Measurements from ENCODE around the gene HLX.
A peak's percentile ranks its signal among the peaks of the same experiment; 100 is the strongest.

HLX gene

DNA sequence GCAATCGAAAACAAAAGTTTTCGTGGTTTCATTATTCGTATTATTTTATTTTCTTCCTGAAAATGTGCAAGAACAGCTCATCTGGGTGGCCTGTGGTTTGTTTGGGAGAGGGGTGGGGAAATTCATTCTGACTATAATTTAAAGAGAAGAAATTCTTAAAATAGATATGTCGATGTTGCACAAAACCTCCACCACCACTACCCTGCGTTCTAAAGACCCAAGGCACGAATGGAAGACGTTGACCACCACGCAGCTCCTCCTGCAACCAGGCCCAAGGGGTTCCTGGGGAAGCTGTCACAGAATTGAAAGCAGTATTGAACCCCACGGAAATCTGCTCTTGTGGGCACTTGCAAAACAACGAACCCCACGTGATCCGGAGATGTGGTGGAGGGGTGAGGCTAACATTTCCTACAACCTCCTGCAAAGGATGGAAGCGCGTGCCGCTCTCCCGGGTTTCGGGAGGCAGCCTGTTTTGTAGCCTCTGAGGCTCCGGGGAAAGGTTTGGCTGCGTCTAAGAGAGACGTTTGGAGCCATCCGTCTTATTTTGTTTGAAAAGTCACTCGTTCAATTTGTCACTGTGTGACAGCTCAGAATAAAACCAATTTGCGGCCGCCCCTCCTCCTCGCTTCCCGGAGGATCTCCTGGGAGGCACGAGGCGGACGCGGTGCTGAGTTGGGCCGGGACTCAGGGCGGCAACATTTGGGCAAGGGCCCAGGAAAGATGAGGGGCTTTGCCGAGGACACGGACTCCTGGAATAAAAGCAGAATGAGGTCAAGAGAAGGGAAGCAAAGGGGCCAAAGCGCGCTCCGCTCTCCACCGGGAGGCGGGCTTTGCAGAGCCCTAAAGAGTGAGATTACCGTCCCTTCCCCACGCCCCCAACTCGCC lies 810 bp upstream of the HLX start:
- H3K36me3 ChIP-seq, result peaks cover 20% of the 10 kb centered on the region
- TF ChIP-seq, protein P1, sequence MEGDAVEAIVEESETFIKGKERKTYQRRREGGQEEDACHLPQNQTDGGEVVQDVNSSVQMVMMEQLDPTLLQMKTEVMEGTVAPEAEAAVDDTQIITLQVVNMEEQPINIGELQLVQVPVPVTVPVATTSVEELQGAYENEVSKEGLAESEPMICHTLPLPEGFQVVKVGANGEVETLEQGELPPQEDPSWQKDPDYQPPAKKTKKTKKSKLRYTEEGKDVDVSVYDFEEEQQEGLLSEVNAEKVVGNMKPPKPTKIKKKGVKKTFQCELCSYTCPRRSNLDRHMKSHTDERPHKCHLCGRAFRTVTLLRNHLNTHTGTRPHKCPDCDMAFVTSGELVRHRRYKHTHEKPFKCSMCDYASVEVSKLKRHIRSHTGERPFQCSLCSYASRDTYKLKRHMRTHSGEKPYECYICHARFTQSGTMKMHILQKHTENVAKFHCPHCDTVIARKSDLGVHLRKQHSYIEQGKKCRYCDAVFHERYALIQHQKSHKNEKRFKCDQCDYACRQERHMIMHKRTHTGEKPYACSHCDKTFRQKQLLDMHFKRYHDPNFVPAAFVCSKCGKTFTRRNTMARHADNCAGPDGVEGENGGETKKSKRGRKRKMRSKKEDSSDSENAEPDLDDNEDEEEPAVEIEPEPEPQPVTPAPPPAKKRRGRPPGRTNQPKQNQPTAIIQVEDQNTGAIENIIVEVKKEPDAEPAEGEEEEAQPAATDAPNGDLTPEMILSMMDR (IDR thresholded peaks at IDR 0.05; ENCODE audit: low read depth, low read length), result no peak
- no peaks in the 10 kb centered on the region for H3K9me3 ChIP-seq (ENCODE audit: severe bottlenecking)
- no peak overlapping the region for H3K27ac ChIP-seq
- peak overlapping the region; percentile 82 for H3K4me3 ChIP-seq (ENCODE audit: low read depth, low read length)
- no peaks in the 10 kb centered on the region for H3K27me3 ChIP-seq (ENCODE audit: insufficient read depth, low read depth, severe bottlenecking)
- DNase-seq, result no peak

DNA sequence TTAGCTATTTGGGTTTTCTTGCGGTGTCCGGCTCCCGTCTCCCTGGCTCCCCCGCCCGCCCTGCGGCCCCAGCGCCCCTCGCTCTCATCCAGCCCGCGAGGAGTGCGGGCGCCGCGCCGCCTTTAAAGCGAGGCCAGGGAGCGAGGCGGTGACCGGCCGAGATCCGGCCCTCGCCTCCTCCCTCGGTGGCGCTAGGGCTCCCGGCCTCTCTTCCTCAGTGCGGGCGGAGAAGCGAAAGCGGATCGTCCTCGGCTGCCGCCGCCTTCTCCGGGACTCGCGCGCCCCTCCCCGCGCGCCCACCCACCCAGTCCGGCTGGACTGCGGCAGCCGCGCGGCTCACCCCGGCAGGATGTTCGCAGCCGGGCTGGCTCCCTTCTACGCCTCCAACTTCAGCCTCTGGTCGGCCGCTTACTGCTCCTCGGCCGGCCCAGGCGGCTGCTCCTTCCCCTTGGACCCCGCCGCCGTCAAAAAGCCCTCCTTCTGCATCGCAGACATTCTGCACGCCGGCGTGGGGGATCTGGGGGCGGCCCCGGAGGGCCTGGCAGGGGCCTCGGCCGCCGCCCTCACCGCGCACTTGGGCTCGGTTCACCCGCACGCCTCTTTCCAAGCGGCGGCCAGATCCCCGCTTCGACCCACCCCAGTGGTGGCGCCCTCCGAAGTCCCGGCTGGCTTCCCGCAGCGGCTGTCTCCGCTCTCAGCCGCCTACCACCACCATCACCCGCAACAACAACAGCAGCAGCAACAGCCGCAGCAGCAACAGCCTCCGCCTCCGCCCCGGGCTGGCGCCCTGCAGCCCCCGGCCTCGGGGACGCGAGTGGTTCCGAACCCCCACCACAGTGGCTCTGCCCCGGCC lies 492 bp downstream of the HLX start:
- no peaks in the 10 kb centered on the region for H3K27me3 ChIP-seq (ENCODE audit: insufficient read depth, low read depth, severe bottlenecking)
- H3K9me3 ChIP-seq (ENCODE audit: severe bottlenecking), result no peaks in the 10 kb centered on the region
- peak overlapping the region; percentile 62 for H3K27ac ChIP-seq
- peaks cover 33% of the 10 kb centered on the region for H3K36me3 ChIP-seq
- DNase-seq, result peak; percentile 65
- TF ChIP-seq, protein P1 (IDR thresholded peaks at IDR 0.05; ENCODE audit: low read depth, low read length), result peak; percentile 50
- H3K4me3 ChIP-seq (ENCODE audit: low read depth, low read length), result peak overlapping the region; percentile 82

DNA sequence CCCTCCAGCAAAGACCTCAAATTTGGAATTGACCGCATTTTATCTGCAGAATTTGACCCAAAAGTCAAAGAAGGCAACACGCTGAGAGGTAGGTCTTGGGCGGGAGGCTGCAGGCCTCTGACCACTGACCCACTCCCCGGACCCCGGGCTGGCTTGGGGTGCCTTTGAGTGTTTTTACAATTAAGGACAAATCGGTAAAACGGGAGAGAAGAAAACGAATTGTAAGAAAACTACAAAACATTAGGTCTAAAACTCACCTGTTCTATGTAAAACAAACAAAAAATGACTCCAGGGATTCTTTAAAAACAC lies 1.1 kb downstream of the HLX start:
- Histone ChIP-seq H3K4me3 (ENCODE audit: low read depth, low read length) (peak overlapping the region; percentile 82), H3K9me3 (ENCODE audit: severe bottlenecking) (no peaks in the 10 kb centered on the region), H3K27me3 (ENCODE audit: insufficient read depth, low read depth, severe bottlenecking) (no peaks in the 10 kb centered on the region), H3K27ac (peak overlapping the region; percentile 62), H3K36me3 (peaks cover 38% of the 10 kb centered on the region)
- DNase-seq, result no peak
- TF ChIP-seq, protein P1 (IDR thresholded peaks at IDR 0.05; ENCODE audit: low read depth, low read length), result no peak

DNA sequence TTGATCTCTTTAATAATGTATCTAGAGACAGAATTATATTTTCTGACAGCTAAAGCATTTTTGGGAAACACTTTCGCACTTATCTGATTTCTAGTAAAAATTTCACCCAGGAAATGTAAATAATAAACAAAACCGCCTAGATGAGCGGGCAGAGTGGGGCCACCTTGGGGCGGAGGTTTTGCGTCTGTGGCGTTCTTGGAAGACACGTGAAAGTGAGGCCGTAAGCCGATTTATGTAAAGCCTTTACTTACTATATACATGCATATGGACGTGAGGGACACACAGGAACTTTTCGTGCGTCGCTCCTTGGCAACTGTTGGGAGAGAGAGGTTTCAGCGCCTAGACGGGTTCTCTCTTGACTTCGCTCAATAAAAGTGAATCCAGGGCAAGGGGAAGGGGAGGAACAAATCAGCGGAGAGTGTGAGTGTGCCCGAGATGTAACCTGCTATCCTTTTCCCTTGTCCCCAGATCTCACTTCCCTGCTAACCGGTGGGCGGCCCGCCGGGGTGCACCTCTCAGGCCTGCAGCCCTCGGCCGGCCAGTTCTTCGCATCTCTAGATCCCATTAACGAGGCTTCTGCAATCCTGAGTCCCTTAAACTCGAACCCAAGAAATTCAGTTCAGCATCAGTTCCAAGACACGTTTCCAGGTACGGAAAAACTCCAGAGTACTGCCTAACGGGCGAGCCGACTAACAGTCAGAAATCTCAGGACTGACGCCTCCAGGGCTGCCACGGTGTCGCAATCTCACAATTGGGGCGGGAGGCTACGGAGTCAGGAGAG lies 1.7 kb downstream of the HLX start:
- H3K4me3 ChIP-seq (ENCODE audit: low read depth, low read length), result peak overlapping the region; percentile 82
- DNase-seq, result no peak
- no peaks in the 10 kb centered on the region for H3K27me3 ChIP-seq (ENCODE audit: insufficient read depth, low read depth, severe bottlenecking)
- H3K27ac ChIP-seq, result no peak overlapping the region
- TF ChIP-seq, protein P1 (IDR thresholded peaks at IDR 0.05; ENCODE audit: low read depth, low read length), result no peak
- H3K9me3 ChIP-seq (ENCODE audit: severe bottlenecking), result no peaks in the 10 kb centered on the region
- H3K36me3 ChIP-seq, result peaks cover 44% of the 10 kb centered on the region

DNA sequence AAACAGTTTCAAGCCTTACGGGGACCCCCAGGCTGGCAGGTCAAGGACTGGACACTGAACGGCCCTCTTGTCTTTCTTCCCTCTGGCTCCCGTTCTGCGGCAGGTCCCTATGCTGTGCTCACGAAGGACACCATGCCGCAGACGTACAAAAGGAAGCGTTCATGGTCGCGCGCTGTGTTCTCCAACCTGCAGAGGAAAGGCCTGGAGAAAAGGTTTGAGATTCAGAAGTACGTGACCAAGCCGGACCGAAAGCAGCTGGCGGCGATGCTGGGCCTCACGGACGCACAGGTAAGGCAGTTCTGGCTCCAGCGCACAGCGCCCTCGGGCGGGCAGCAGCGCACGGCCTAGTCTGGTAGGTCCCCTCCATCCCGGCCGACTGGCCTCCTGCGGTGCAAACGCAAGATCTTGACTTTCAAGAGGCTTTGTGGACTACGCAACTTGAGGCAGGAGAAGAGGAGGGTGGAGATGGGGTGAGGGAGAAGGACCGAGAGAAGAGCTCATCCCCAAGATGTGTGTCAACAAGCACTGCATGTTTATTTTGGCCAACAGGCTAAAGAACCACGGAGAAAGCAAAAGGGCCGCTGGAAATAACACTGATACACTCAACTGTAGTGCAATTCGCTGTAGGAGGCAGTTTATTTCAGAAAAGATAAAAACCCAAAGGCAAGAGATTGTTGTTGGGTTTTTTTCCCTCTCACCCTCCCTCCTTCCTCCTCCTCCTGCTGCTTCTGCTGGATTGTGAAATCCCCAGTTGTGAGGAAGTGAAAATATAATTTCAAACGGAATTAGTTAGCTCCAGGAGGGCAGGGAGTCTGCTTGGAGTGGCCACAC lies 3.0 kb downstream of the HLX start:
- Histone ChIP-seq H3K27me3 (ENCODE audit: insufficient read depth, low read depth, severe bottlenecking) (no peaks in the 10 kb centered on the region), H3K36me3 (peaks cover 46% of the 10 kb centered on the region), H3K27ac (no peak overlapping the region), H3K4me3 (ENCODE audit: low read depth, low read length) (no peak overlapping the region), H3K9me3 (ENCODE audit: severe bottlenecking) (no peaks in the 10 kb centered on the region)
- TF ChIP-seq, protein P1 (IDR thresholded peaks at IDR 0.05; ENCODE audit: low read depth, low read length), result no peak
- DNase-seq, result no peak

Data from WERI-Rb-1 (cell line).